ENCODE data around the gene SLC25A12.

The SLC25A12 gene

GRCh38 chr2:171819453-171819852 is 74.6 kb downstream of the SLC25A12 start:
- Histone ChIP-seq H3K4me2 (ENCODE audit: low read length) (no peak overlapping the region), H4K91ac (ENCODE audit: low read depth, low read length) (no peak overlapping the region), H2AK5ac (ENCODE audit: low read length) (no peak overlapping the region), H3K9ac (ENCODE audit: low read length) (no peak overlapping the region), H3K79me1 (ENCODE audit: low read length) (no peaks in the 10 kb centered on the region), H3K4me3 (ENCODE audit: low read depth, low read length) (no peak overlapping the region), H3K23ac (ENCODE audit: low read length) (no peak overlapping the region), H3K14ac (ENCODE audit: low read length) (no peak overlapping the region), H2AFZ (ENCODE audit: insufficient read depth, low read length, poor library complexity) (no peak overlapping the region), H3K27ac (ENCODE audit: low read depth, low read length) (no peak overlapping the region), H3K4ac (ENCODE audit: low read depth, low read length) (no peak overlapping the region), H2BK12ac (ENCODE audit: low read length) (no peak overlapping the region), H3K4me1 (ENCODE audit: control insufficient read depth in 1 of 2, insufficient read depth in 2 of 2, low read length in 2 of 2) (peaks cover 0 to 2% of the 10 kb centered on the region in 2 experiments), H4K8ac (ENCODE audit: low read depth, low read length) (no peak overlapping the region), H3K18ac (ENCODE audit: low read length) (no peak overlapping the region), H3K36me3 (ENCODE audit: control insufficient read depth in 1 of 2, insufficient read depth in 2 of 2, low read length in 2 of 2) (no peaks in the 10 kb centered on the region), H3K27me3 (ENCODE audit: insufficient read depth, low read length) (no peaks in the 10 kb centered on the region), H2BK120ac (ENCODE audit: insufficient read depth, low read length, poor library complexity) (no peak overlapping the region), H3K79me2 (ENCODE audit: control insufficient read depth, insufficient read depth, low read length, poor library complexity) (no peaks in the 10 kb centered on the region), H2BK5ac (ENCODE audit: low read depth, low read length, poor library complexity) (no peak overlapping the region), H3K9me3 (ENCODE audit: insufficient read depth, low read depth, low read length) (no peaks in the 10 kb centered on the region), H4K12ac (ENCODE audit: low read depth, low read length) (no peak overlapping the region)
- DNase-seq, result no peak
- no CpG with 5 or more reads among the region's 1 CpG for WGBS (ENCODE audit: extremely low coverage, insufficient coverage, insufficient read length)

GRCh38 chr2:171814883-171815282 is 79.2 kb downstream of the SLC25A12 start:
- Histone ChIP-seq H3K27ac (ENCODE audit: low read depth, low read length) (no peak overlapping the region), H4K91ac (ENCODE audit: low read depth, low read length) (no peak overlapping the region), H3K14ac (ENCODE audit: low read length) (no peak overlapping the region), H3K27me3 (ENCODE audit: insufficient read depth, low read length) (no peaks in the 10 kb centered on the region), H3K4me3 (ENCODE audit: low read depth, low read length) (no peak overlapping the region), H4K8ac (ENCODE audit: low read depth, low read length) (no peak overlapping the region), H2BK5ac (ENCODE audit: low read depth, low read length, poor library complexity) (no peak overlapping the region), H3K79me2 (ENCODE audit: control insufficient read depth, insufficient read depth, low read length, poor library complexity) (no peaks in the 10 kb centered on the region), H2AK5ac (ENCODE audit: low read length) (no peak overlapping the region), H3K9ac (ENCODE audit: low read length) (no peak overlapping the region), H4K12ac (ENCODE audit: low read depth, low read length) (no peak overlapping the region), H2BK12ac (ENCODE audit: low read length) (no peak overlapping the region), H3K23ac (ENCODE audit: low read length) (no peak overlapping the region), H3K79me1 (ENCODE audit: low read length) (no peaks in the 10 kb centered on the region), H3K9me3 (ENCODE audit: insufficient read depth, low read depth, low read length) (no peaks in the 10 kb centered on the region), H3K36me3 (ENCODE audit: control insufficient read depth in 1 of 2, insufficient read depth in 2 of 2, low read length in 2 of 2) (no peaks in the 10 kb centered on the region), H3K18ac (ENCODE audit: low read length) (no peak overlapping the region), H3K4ac (ENCODE audit: low read depth, low read length) (no peak overlapping the region), H2AFZ (ENCODE audit: insufficient read depth, low read length, poor library complexity) (no peak overlapping the region), H3K4me2 (ENCODE audit: low read length) (no peak overlapping the region), H3K4me1 (ENCODE audit: control insufficient read depth in 1 of 2, insufficient read depth in 2 of 2, low read length in 2 of 2) (peaks cover 0 to 2% of the 10 kb centered on the region in 2 experiments), H2BK120ac (ENCODE audit: insufficient read depth, low read length, poor library complexity) (no peak overlapping the region)
- no peak for DNase-seq
- WGBS (ENCODE audit: extremely low coverage, insufficient coverage, insufficient read length), result no CpG with 5 or more reads among the region's 5 CpGs

- Histone ChIP-seq H3K4me2 (ENCODE audit: low read length) (no peak overlapping the region), H3K36me3 (ENCODE audit: control insufficient read depth in 1 of 2, insufficient read depth in 2 of 2, low read length in 2 of 2) (no peaks in the 10 kb centered on the region), H3K23ac (ENCODE audit: low read length) (no peak overlapping the region), H3K27ac (ENCODE audit: low read depth, low read length) (no peak overlapping the region), H4K8ac (ENCODE audit: low read depth, low read length) (no peak overlapping the region), H3K9ac (ENCODE audit: low read length) (no peak overlapping the region), H2BK5ac (ENCODE audit: low read depth, low read length, poor library complexity) (no peak overlapping the region), H3K4me1 (ENCODE audit: control insufficient read depth in 1 of 2, insufficient read depth in 2 of 2, low read length in 2 of 2) (peaks cover 0 to 2% of the 10 kb centered on the region in 2 experiments), H3K18ac (ENCODE audit: low read length) (no peak overlapping the region), H3K79me1 (ENCODE audit: low read length) (no peaks in the 10 kb centered on the region), H3K14ac (ENCODE audit: low read length) (no peak overlapping the region), H4K12ac (ENCODE audit: low read depth, low read length) (no peak overlapping the region), H2BK120ac (ENCODE audit: insufficient read depth, low read length, poor library complexity) (no peak overlapping the region), H2BK12ac (ENCODE audit: low read length) (no peak overlapping the region), H2AFZ (ENCODE audit: insufficient read depth, low read length, poor library complexity) (no peak overlapping the region), H3K79me2 (ENCODE audit: control insufficient read depth, insufficient read depth, low read length, poor library complexity) (no peaks in the 10 kb centered on the region), H3K9me3 (ENCODE audit: insufficient read depth, low read depth, low read length) (no peaks in the 10 kb centered on the region), H3K4ac (ENCODE audit: low read depth, low read length) (no peak overlapping the region), H3K27me3 (ENCODE audit: insufficient read depth, low read length) (no peaks in the 10 kb centered on the region), H2AK5ac (ENCODE audit: low read length) (no peak overlapping the region), H4K91ac (ENCODE audit: low read depth, low read length) (no peak overlapping the region), H3K4me3 (ENCODE audit: low read depth, low read length) (no peak overlapping the region)
- no CpG with 5 or more reads among the region's 6 CpGs for WGBS (ENCODE audit: extremely low coverage, insufficient coverage, insufficient read length)
- no peak for DNase-seq
Measured at GRCh38 chr2:171814174-171814573, 79.9 kb downstream of the SLC25A12 start.

GRCh38 chr2:171813729-171814128 is 80.3 kb downstream of the SLC25A12 start:
- H3K9ac ChIP-seq (ENCODE audit: low read length), result no peak overlapping the region
- no peak overlapping the region for H4K12ac ChIP-seq (ENCODE audit: low read depth, low read length)
- no peak overlapping the region for H2AFZ ChIP-seq (ENCODE audit: insufficient read depth, low read length, poor library complexity)
- H3K36me3 ChIP-seq (ENCODE audit: control insufficient read depth in 1 of 2, insufficient read depth in 2 of 2, low read length in 2 of 2), result no peaks in the 10 kb centered on the region
- H4K8ac ChIP-seq (ENCODE audit: low read depth, low read length), result no peak overlapping the region
- H3K79me2 ChIP-seq (ENCODE audit: control insufficient read depth, insufficient read depth, low read length, poor library complexity), result no peaks in the 10 kb centered on the region
- H3K4me3 ChIP-seq (ENCODE audit: low read depth, low read length), result no peak overlapping the region
- H3K4me1 ChIP-seq (ENCODE audit: control insufficient read depth in 1 of 2, insufficient read depth in 2 of 2, low read length in 2 of 2), result peaks cover 0 to 2% of the 10 kb centered on the region in 2 experiments
- H2AK5ac ChIP-seq (ENCODE audit: low read length), result no peak overlapping the region
- DNase-seq, result no peak
- H3K79me1 ChIP-seq (ENCODE audit: low read length), result no peaks in the 10 kb centered on the region
- no peak overlapping the region for H3K4me2 ChIP-seq (ENCODE audit: low read length)
- H2BK12ac ChIP-seq (ENCODE audit: low read length), result no peak overlapping the region
- WGBS (ENCODE audit: extremely low coverage, insufficient coverage, insufficient read length), result no CpG with 5 or more reads among the region's 5 CpGs
- no peak overlapping the region for H3K4ac ChIP-seq (ENCODE audit: low read depth, low read length)
- no peak overlapping the region for H2BK120ac ChIP-seq (ENCODE audit: insufficient read depth, low read length, poor library complexity)
- no peak overlapping the region for H3K18ac ChIP-seq (ENCODE audit: low read length)
- H3K14ac ChIP-seq (ENCODE audit: low read length), result no peak overlapping the region
- H3K27ac ChIP-seq (ENCODE audit: low read depth, low read length), result no peak overlapping the region
- H4K91ac ChIP-seq (ENCODE audit: low read depth, low read length), result no peak overlapping the region
- no peaks in the 10 kb centered on the region for H3K9me3 ChIP-seq (ENCODE audit: insufficient read depth, low read depth, low read length)
- no peak overlapping the region for H3K23ac ChIP-seq (ENCODE audit: low read length)
- no peak overlapping the region for H2BK5ac ChIP-seq (ENCODE audit: low read depth, low read length, poor library complexity)
- H3K27me3 ChIP-seq (ENCODE audit: insufficient read depth, low read length), result no peaks in the 10 kb centered on the region

All from trophoblast cell (in vitro differentiated cells and primary cell).